Measurements from ENCODE around the gene ACP4. TPM values are rescaled to one million over a fixed set of nuclear protein-coding genes. Genes with fewer than 3 reads are reported as not detected.
"Not testable (repeated sequence)": the region's sequence is repeated elsewhere in the genome, so short reads cannot be mapped to it uniquely, and the experiment has no call there.

Gene ACP4
- total RNA-seq, 2 experiments from 2014 or later = not detected

GRCh38 chr19:50778906-50779430, 11.2 kb upstream of the ACP4 start:
- intact Hi-C loops (cut with micrococcal nuclease) = no loop called here
- DNase-seq = no peak
- peaks cover 3% of the 10 kb centered on the region for H3K4me1 Mint-ChIP-seq (ENCODE audit: low read depth)
- H3K27me3 Mint-ChIP-seq (ENCODE audit: low read depth) = peaks cover 56% of the 10 kb centered on the region
- no peaks in the 10 kb centered on the region for H3K36me3 Mint-ChIP-seq (ENCODE audit: low read depth)
- no peak overlapping the region for H3K27ac Mint-ChIP-seq
- no peak overlapping the region for H3K4me3 Mint-ChIP-seq
- H3K9me3 Mint-ChIP-seq = no peaks in the 10 kb centered on the region
- CTCF ChIA-PET = interaction anchor here (0.7 kb wide), 1 partner anchor 14 kb away, joined by 3 read pairs; no protein-coding TSS in a partner anchor

DNA sequence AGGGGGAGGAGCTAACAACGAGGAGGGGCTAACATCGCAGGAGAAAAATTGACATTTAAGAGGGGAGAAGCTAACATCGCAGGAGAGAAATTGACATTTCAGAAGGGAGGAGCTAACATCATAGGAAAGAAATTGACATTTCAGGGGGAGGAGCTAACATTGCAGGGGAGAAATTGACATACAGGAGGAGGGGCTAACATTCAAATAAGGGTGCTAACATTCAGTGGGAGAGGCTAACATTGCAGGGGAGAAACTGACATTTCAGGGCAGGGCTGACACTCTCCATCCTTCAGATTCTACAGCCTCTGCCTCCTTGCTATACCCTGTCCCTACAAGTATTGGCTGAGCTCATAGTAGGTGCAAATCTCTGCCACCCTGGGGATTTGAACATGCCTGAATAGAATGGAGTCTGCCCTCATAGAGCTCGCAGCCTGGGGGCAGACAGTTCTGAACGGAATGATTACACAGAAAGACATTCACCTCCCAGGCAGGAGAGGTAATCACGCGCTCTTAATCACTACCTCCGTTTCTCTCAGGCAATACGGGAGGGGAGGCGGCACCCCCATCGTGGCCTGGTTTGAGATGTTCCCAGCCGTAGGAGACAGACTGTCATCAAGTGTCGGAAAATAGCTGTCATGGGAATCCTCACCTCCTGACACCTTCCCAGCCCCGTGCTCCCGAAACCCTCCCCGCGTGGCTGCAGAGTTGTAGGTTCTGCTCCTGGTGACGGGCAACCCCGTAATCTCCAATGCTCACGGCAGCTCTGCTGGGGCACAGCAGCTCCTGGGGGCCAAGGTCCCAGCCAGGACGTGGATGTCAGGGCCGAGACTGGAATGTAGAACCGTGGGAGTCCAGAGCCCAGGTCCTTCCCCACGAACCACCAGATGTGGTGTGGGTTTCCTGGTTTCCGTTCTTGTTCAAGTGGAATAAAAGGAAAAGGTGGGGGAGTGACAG, 10.4 kb upstream of the ACP4 start:
- no peak overlapping the region for H3K4me3 Mint-ChIP-seq
- CTCF ChIA-PET = interaction anchor here (1.2 kb wide), 1 partner anchor 240 kb away, joined by 3 read pairs; no protein-coding TSS in a partner anchor
- H3K27me3 Mint-ChIP-seq (ENCODE audit: low read depth) = peaks cover 52% of the 10 kb centered on the region
- H3K9me3 Mint-ChIP-seq = no peaks in the 10 kb centered on the region
- DNase-seq = no peak
- no peaks in the 10 kb centered on the region for H3K36me3 Mint-ChIP-seq (ENCODE audit: low read depth)
- intact Hi-C loops (cut with micrococcal nuclease) = loop anchor here (5.0 kb wide), 1 partner anchor 57 kb away; the partner anchor contains the start of gene CLEC11A
- H3K4me1 Mint-ChIP-seq (ENCODE audit: low read depth) = peaks cover 3% of the 10 kb centered on the region
- no peak overlapping the region for H3K27ac Mint-ChIP-seq

DNA sequence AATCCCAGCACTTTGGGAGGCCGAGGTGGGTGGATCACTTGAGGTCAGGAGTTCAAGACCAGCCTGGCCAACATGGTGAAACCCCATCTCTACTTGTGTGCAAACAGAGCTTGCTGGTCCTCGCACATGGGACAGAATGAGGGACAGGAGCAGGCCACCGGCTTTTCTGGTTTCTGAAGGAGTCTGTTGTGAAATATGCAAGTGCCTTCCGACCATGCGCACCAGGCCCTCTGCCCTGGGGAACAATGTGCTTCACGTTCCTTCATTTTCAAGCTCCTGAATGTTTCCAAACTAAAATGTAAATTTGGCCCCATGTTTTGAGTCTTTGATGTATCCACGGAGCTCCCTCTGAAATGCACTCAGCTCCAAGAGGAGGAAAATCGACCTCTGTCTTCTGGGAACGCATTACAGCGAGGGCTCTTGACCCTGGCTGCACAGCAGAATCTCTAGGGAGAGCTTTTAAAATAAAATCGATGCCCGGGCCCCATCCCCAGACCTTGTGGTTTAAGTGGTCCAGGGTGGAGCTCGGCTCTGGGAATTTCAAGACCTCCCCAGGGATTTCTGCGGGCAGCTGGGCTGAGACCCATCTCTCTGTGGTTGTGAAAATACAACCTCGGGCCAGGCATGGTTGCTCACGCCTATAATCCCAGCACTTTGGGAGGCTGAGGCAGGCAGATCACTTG, 9.3 kb upstream of the ACP4 start:
- Mint-ChIP-seq H3K4me3 (no peak overlapping the region), H3K27me3 (ENCODE audit: low read depth) (peaks cover 52% of the 10 kb centered on the region), H3K27ac (no peak overlapping the region), H3K9me3 (no peaks in the 10 kb centered on the region), H3K36me3 (ENCODE audit: low read depth) (no peaks in the 10 kb centered on the region), H3K4me1 (ENCODE audit: low read depth) (peaks cover 3% of the 10 kb centered on the region)
- CTCF ChIA-PET = interaction anchor here (0.6 to 1.2 kb wide), 5 partner anchors 10 to 242 kb away, joined by 3 to 5 read pairs (median 3); no protein-coding TSS in a partner anchor
- DNase-seq = no peak
- intact Hi-C loops (cut with micrococcal nuclease) = loop anchor here (5.0 kb wide), 1 partner anchor 59 kb away; the partner anchor contains the start of gene CLEC11A

DNA sequence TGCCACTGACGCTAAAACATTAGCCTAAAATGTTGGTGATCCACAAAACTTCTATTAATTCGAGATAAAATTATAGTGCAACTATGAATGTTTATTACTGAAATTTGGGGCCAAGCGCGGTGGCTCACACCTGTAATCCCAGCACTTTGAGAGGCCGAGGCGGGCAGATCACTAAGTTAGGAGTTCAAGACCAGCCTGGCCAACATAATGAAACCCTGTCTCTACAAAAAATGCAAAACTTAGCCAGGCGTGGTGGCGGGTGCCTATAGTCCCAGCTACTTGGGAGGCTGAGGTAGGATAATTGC, 6.4 kb upstream of the ACP4 start:
- intact Hi-C loops (cut with micrococcal nuclease) = loop anchor here (1.0 to 5.0 kb wide), 6 partner anchors 61 to 415 kb away; partner anchors contain the start of gene CLEC11A
- H3K9me3 Mint-ChIP-seq; H3K36me3 Mint-ChIP-seq (ENCODE audit: low read depth); DNase-seq; H3K4me1 Mint-ChIP-seq (ENCODE audit: low read depth); H3K27ac Mint-ChIP-seq; H3K4me3 Mint-ChIP-seq: not testable (repeated sequence)
- CTCF ChIA-PET = interaction anchor here (0.7 to 3.0 kb wide), 3 partner anchors 59 to 247 kb away, joined by 3 to 13 read pairs (median 6); no protein-coding TSS in a partner anchor
- peaks cover 34% of the 10 kb centered on the region for H3K27me3 Mint-ChIP-seq (ENCODE audit: low read depth)

DNA sequence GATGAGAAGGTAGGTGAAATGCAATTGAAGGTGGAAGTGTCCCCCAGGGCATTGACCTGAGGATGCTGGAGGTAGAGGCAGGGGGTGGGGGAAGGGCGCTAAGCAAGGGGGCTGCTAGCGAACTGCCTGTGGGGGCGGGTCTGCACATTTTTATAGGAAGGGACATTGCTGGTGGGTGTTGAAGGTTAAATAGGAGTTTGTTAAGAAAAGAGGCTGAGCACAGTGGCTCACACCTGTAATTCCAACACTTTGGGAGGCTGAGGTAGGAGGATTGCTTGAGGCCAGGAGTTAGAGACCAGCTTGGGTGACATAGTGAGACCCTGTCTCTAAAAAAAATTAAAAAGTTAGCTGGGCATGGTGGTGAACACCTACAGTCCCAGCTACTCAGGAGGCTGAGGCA, 5.5 kb upstream of the ACP4 start:
- Mint-ChIP-seq H3K36me3 (ENCODE audit: low read depth) (no peaks in the 10 kb centered on the region), H3K4me3 (no peak overlapping the region), H3K27me3 (ENCODE audit: low read depth) (peaks cover 25% of the 10 kb centered on the region), H3K9me3 (no peaks in the 10 kb centered on the region), H3K4me1 (ENCODE audit: low read depth) (no peaks in the 10 kb centered on the region), H3K27ac (no peak overlapping the region)
- intact Hi-C loops (cut with micrococcal nuclease) = loop anchor here (5.0 kb wide), 1 partner anchor 62 kb away; the partner anchor contains the start of gene CLEC11A
- CTCF ChIA-PET = interaction anchor here (0.6 to 1.9 kb wide), 5 partner anchors 10 to 242 kb away, joined by 3 to 6 read pairs (median 3); no protein-coding TSS in a partner anchor
- no peak for DNase-seq

GRCh38 chr19:50785329-50785728, 4.9 kb upstream of the ACP4 start:
- no peak for DNase-seq
- CTCF ChIA-PET = interaction anchor here (0.8 to 1.9 kb wide), 3 partner anchors 15 to 136 kb away, joined by 3 to 6 read pairs (median 3); no protein-coding TSS in a partner anchor
- H3K4me1 Mint-ChIP-seq (ENCODE audit: low read depth) = no peaks in the 10 kb centered on the region
- H3K27me3 Mint-ChIP-seq (ENCODE audit: low read depth) = peaks cover 18% of the 10 kb centered on the region
- no peak overlapping the region for H3K27ac Mint-ChIP-seq
- intact Hi-C loops (cut with micrococcal nuclease) = no loop called here
- H3K4me3 Mint-ChIP-seq = no peak overlapping the region
- H3K36me3 Mint-ChIP-seq (ENCODE audit: low read depth) = no peaks in the 10 kb centered on the region
- H3K9me3 Mint-ChIP-seq = no peaks in the 10 kb centered on the region

GRCh38 chr19:50790922-50791467, 780 bp downstream of the ACP4 start:
- CTCF ChIA-PET = no interaction called here
- H3K36me3 Mint-ChIP-seq (ENCODE audit: low read depth) = peaks cover 3% of the 10 kb centered on the region
- no peaks in the 10 kb centered on the region for H3K27me3 Mint-ChIP-seq (ENCODE audit: low read depth)
- no peak overlapping the region for H3K4me3 Mint-ChIP-seq
- intact Hi-C loops (cut with micrococcal nuclease) = no loop called here
- no peak for DNase-seq
- H3K9me3 Mint-ChIP-seq = no peaks in the 10 kb centered on the region
- H3K27ac Mint-ChIP-seq = no peak overlapping the region
- H3K4me1 Mint-ChIP-seq (ENCODE audit: low read depth) = peaks cover 6% of the 10 kb centered on the region

DNA sequence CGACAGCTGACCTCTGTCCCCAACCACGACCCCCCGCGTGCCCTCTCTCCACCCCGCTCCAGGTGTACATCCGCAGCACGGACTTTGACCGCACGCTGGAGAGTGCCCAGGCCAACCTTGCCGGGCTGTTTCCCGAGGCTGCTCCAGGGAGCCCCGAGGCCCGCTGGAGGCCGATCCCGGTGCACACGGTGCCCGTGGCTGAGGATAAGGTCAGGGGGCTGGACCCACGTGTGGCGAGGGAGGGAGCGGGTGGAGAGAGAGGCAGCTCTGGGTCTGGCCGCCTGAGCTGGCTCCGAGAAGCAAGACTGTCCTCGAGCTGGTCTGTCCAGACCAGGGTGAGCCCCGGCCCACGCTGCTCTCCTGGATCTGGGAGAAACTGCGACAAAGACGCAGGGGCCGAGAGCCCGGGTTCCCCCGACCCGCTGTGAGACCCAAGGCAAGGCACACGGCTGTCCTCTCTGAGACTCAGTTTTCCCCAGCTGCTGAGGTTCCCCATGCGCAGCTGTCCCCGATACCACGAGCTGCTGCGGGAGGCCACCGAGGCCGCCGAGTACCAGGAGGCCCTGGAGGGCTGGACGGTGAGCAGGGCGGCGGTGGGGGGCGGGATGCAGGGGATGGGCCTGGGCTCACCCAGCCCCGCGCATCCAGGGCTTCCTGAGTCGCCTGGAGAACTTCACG, 1.5 kb downstream of the ACP4 start:
- no peak for DNase-seq
- no peaks in the 10 kb centered on the region for H3K27me3 Mint-ChIP-seq (ENCODE audit: low read depth)
- H3K9me3 Mint-ChIP-seq = no peaks in the 10 kb centered on the region
- no peak overlapping the region for H3K27ac Mint-ChIP-seq
- intact Hi-C loops (cut with micrococcal nuclease) = no loop called here
- CTCF ChIA-PET = no interaction called here
- peaks cover 6% of the 10 kb centered on the region for H3K4me1 Mint-ChIP-seq (ENCODE audit: low read depth)
- no peak overlapping the region for H3K4me3 Mint-ChIP-seq
- peaks cover 3% of the 10 kb centered on the region for H3K36me3 Mint-ChIP-seq (ENCODE audit: low read depth)

DNA sequence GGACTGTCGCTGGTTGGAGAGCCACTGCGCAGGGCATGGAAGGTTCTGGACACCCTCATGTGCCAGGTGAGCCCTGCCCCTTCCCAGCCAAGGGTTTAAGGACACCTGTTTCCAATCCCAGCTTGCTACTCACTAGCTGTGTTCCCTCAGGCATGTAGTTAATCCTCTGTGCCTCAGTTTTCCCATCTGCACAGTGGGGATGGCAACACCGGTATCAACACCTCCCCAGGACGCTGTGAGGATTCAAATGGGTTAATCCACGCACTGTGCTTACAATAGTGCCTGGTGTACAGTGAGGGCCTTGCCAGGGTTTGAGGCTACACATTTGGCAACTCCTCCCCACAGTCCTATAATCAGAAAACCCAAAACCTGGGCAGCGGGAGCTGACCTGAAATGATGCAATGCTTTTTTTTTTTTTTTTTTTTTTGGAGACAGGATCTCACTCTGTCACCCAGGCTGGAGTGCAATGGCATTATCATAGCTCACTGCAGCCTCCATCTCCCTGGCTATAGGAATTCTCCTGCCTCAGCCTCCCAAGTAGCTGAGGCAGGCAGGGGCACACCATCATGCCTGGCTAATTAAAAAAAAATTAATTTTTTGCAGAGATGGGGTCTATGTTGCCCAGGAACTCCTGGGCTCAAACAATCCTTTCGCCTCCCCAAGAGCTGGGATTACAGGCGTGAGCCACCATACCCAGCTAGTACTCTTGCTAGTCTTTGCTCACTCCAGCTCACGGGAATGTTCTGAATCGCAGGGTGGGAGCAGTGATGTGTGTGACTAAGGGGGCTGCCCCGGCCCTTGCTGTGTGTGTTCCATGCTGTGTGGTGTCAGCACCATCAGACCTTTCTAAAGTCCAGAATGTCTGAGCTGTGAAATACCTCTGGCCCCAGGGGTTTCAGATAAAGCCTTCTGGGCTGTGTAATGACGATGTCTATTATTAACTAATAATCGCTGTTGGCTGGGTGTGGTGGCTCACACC, 2.3 kb downstream of the ACP4 start:
- no peak overlapping the region for H3K27ac Mint-ChIP-seq
- CTCF ChIA-PET = interaction anchor here (0.7 to 1.2 kb wide), 4 partner anchors 9 to 236 kb away, joined by 3 to 4 read pairs (median 3); no protein-coding TSS in a partner anchor
- intact Hi-C loops (cut with micrococcal nuclease) = no loop called here
- H3K4me1 Mint-ChIP-seq (ENCODE audit: low read depth) = peaks cover 6% of the 10 kb centered on the region
- no peak for DNase-seq
- no peaks in the 10 kb centered on the region for H3K9me3 Mint-ChIP-seq
- H3K27me3 Mint-ChIP-seq (ENCODE audit: low read depth) = no peaks in the 10 kb centered on the region
- no peak overlapping the region for H3K4me3 Mint-ChIP-seq
- H3K36me3 Mint-ChIP-seq (ENCODE audit: low read depth) = peaks cover 3% of the 10 kb centered on the region

GRCh38 chr19:50793558-50794065, 3.4 kb downstream of the ACP4 start:
- Mint-ChIP-seq H3K4me1 (ENCODE audit: low read depth) (peaks cover 6% of the 10 kb centered on the region), H3K9me3 (no peaks in the 10 kb centered on the region), H3K27me3 (ENCODE audit: low read depth) (no peaks in the 10 kb centered on the region), H3K27ac (no peak overlapping the region), H3K36me3 (ENCODE audit: low read depth) (peaks cover 9% of the 10 kb centered on the region), H3K4me3 (no peak overlapping the region)
- no peak for DNase-seq
- intact Hi-C loops (cut with micrococcal nuclease) = loop anchor here (1.0 kb wide), 1 partner anchor 129 kb away; no protein-coding TSS in a partner anchor
- CTCF ChIA-PET = interaction anchor here (1.2 kb wide), 1 partner anchor 15 kb away, joined by 3 read pairs; no protein-coding TSS in a partner anchor
